Left hindlimb (tissue), 1 donor: ENCODE data around the gene PKNOX1.
"Not testable (repeated sequence)": the region's sequence is repeated elsewhere in the genome, so short reads cannot be mapped to it uniquely, and the experiment has no call there.

ENCODE experiments used
- DNase-seq: peaks from one replicate; pipeline ENCODE4 v3.0.0-alpha.2; 2018

Gene PKNOX1

GRCh38 chr21:42956824-42957630 lies 17.3 kb upstream of the PKNOX1 start:
- no peak for DNase-seq

- not testable (repeated sequence) for DNase-seq
These were observed 16.2 kb upstream of the PKNOX1 start for GRCh38 chr21:42958122-42958521.

- DNase-seq: no peak
These were observed 14.6 kb upstream of the PKNOX1 start for GRCh38 chr21:42959728-42960127.

GRCh38 chr21:42962380-42963007 lies 11.9 kb upstream of the PKNOX1 start:
- DNase-seq: no peak

GRCh38 chr21:42964086-42964485 lies 10.3 kb upstream of the PKNOX1 start:
- DNase-seq: no peak

GRCh38 chr21:42964546-42965210 lies 9.7 kb upstream of the PKNOX1 start:
- no peak for DNase-seq

GRCh38 chr21:42965211-42965560 lies 9.2 kb upstream of the PKNOX1 start:
- DNase-seq: no peak

GRCh38 chr21:42967616-42968015 lies 6.7 kb upstream of the PKNOX1 start:
- not testable (repeated sequence) for DNase-seq

GRCh38 chr21:42969193-42969600 lies 5.2 kb upstream of the PKNOX1 start:
- DNase-seq: no peak

GRCh38 chr21:42970946-42971653 lies 3.3 kb upstream of the PKNOX1 start:
- no peak for DNase-seq

- DNase-seq: no peak
These were observed 2.5 kb upstream of the PKNOX1 start for GRCh38 chr21:42971897-42972275.

GRCh38 chr21:42973309-42973990 lies 912 bp upstream of the PKNOX1 start:
- no peak for DNase-seq

GRCh38 chr21:42974832-42975820 lies 764 bp downstream of the PKNOX1 start:
- peak; percentile 86 for DNase-seq

- no peak for DNase-seq
These were observed 1.7 kb downstream of the PKNOX1 start for GRCh38 chr21:42975886-42976608.

- DNase-seq: no peak
These were observed 6.2 kb downstream of the PKNOX1 start for GRCh38 chr21:42980312-42981213.

- no peak for DNase-seq
These were observed 6.8 kb downstream of the PKNOX1 start for GRCh38 chr21:42981214-42981523.

GRCh38 chr21:42981862-42982261 lies 7.5 kb downstream of the PKNOX1 start:
- no peak for DNase-seq

GRCh38 chr21:42983103-42983502 lies 8.7 kb downstream of the PKNOX1 start:
- DNase-seq: no peak

- DNase-seq: no peak
These were observed 9.5 kb downstream of the PKNOX1 start for GRCh38 chr21:42983869-42984268.
